Progenitor cell of endocrine pancreas (in vitro differentiated cells): ENCODE measurements around the gene PDE11A. TPM values are rescaled to one million over a fixed set of nuclear protein-coding genes. Genes with fewer than 3 reads are reported as not detected.

ENCODE experiments used
- DNase-seq: peaks from one replicate; pipeline ENCODE4 v3.0.0; 2021; ENCODE audit warnings: low spot score; ENCODE audit not compliant: unreplicated experiment
- H3K27ac Mint-ChIP-seq: 2 replicates; pipeline ENCODE4 v1.8.0; 2021; ENCODE audit warnings: mild to moderate bottlenecking, moderate library complexity, mixed read lengths
- H3K27me3 Mint-ChIP-seq: 2 replicates; pipeline ENCODE4 v1.8.0; 2021; ENCODE audit warnings: mixed read lengths
- H3K36me3 Mint-ChIP-seq: 2 replicates; pipeline ENCODE4 v1.8.0; 2022; ENCODE audit warnings: mixed read lengths; ENCODE audit not compliant: insufficient read depth
- H3K4me1 Mint-ChIP-seq: 2 replicates; pipeline ENCODE4 v1.8.0; 2021; ENCODE audit warnings: low read depth, mixed read lengths
- H3K4me3 Mint-ChIP-seq: 2 replicates; pipeline ENCODE4 v1.8.0; 2021; ENCODE audit warnings: low read depth, mild to moderate bottlenecking, moderate library complexity, mixed read lengths
- H3K9me3 Mint-ChIP-seq: 2 replicates; pipeline ENCODE4 v1.8.0; 2021; ENCODE audit warnings: low read depth, mixed read lengths
- total RNA-seq: library from RNA; stranded (reverse); gene quantifications from 2 replicates; pipeline ENCODE4 v1.2.1, GENCODE V29; 2021
- TF ChIP-seq, protein P1 (sequence below): fragments of 200-600 bp; sonication (generic); IDR thresholded peaks from one replicate; pipeline ENCODE4 v1.5.0; 2021; ENCODE audit warnings: antibody characterized with exemption, mild to moderate bottlenecking; ENCODE audit not compliant: unreplicated experiment

Gene PDE11A
- total RNA-seq, 1 donor from 2014 or later, result 54.8 TPM

- no peaks in the 10 kb centered on the region for H3K36me3 Mint-ChIP-seq
- TF ChIP-seq, protein P1, sequence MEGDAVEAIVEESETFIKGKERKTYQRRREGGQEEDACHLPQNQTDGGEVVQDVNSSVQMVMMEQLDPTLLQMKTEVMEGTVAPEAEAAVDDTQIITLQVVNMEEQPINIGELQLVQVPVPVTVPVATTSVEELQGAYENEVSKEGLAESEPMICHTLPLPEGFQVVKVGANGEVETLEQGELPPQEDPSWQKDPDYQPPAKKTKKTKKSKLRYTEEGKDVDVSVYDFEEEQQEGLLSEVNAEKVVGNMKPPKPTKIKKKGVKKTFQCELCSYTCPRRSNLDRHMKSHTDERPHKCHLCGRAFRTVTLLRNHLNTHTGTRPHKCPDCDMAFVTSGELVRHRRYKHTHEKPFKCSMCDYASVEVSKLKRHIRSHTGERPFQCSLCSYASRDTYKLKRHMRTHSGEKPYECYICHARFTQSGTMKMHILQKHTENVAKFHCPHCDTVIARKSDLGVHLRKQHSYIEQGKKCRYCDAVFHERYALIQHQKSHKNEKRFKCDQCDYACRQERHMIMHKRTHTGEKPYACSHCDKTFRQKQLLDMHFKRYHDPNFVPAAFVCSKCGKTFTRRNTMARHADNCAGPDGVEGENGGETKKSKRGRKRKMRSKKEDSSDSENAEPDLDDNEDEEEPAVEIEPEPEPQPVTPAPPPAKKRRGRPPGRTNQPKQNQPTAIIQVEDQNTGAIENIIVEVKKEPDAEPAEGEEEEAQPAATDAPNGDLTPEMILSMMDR, result no peak
- H3K27me3 Mint-ChIP-seq, result peaks cover 6% of the 10 kb centered on the region
- peaks cover 1% of the 10 kb centered on the region for H3K4me1 Mint-ChIP-seq
- no peak overlapping the region for H3K4me3 Mint-ChIP-seq
- DNase-seq, result no peak
- H3K9me3 Mint-ChIP-seq, result no peaks in the 10 kb centered on the region
- no peak overlapping the region for H3K27ac Mint-ChIP-seq
Observed at GRCh38 chr2:178025551-178026185, 46.9 kb downstream of the PDE11A start.

DNA sequence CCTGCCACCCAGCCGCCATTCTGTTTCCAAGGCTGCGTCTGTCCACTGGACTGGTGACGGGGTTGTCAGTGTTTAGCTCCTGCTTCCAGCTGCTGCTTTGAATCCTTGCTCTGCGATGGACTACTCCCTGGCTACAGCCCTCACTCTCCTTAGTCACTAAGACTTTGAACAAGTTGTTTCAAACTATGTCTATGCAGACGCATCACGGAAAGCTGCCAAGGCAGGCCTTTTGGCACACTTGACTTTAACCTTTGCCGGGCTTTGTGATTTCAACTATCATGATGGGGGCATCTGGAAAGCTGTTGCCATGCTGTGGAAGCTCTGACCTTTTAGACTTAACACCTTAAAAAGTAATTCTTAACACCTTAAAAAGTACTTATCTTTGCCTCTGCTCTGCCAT lies 54.4 kb downstream of the PDE11A start:
- TF ChIP-seq, protein P1, result no peak
- Mint-ChIP-seq H3K4me3 (no peak overlapping the region), H3K36me3 (no peaks in the 10 kb centered on the region), H3K4me1 (no peaks in the 10 kb centered on the region), H3K27ac (no peak overlapping the region), H3K27me3 (peaks cover 6% of the 10 kb centered on the region), H3K9me3 (peaks cover 10% of the 10 kb centered on the region)
- no peak for DNase-seq

- DNase-seq, result no peak
- TF ChIP-seq, protein P1, result no peak
- peaks cover under 1% of the 10 kb centered on the region for H3K27me3 Mint-ChIP-seq
- H3K27ac Mint-ChIP-seq, result no peak overlapping the region
- no peaks in the 10 kb centered on the region for H3K4me1 Mint-ChIP-seq
- no peaks in the 10 kb centered on the region for H3K36me3 Mint-ChIP-seq
- H3K4me3 Mint-ChIP-seq, result no peak overlapping the region
- H3K9me3 Mint-ChIP-seq, result peaks cover 10% of the 10 kb centered on the region
Observed at GRCh38 chr2:178016612-178017011, 56.0 kb downstream of the PDE11A start.

DNA sequence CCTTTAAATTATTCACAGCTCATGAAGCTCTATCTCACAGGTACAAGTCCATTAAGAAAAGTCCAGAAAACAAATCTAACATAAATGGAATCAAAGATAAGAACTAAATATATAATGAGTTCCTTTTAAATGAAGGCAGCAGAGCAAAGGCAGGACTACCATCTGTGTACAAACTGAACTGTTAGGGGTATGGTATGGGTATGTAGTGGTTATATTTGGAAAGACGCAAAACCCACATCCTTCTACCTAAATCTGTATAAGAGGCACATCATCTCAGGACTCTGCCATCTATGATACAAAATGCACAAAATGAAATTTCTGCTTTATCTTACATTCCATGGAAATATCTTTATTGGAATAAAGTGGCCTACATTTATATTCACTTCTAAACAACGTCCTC lies 59.9 kb downstream of the PDE11A start:
- Mint-ChIP-seq H3K27ac (no peak overlapping the region), H3K4me1 (no peaks in the 10 kb centered on the region), H3K9me3 (peaks cover 10% of the 10 kb centered on the region), H3K27me3 (no peaks in the 10 kb centered on the region), H3K4me3 (no peak overlapping the region), H3K36me3 (no peaks in the 10 kb centered on the region)
- DNase-seq, result no peak
- TF ChIP-seq, protein P1, result no peak

DNA sequence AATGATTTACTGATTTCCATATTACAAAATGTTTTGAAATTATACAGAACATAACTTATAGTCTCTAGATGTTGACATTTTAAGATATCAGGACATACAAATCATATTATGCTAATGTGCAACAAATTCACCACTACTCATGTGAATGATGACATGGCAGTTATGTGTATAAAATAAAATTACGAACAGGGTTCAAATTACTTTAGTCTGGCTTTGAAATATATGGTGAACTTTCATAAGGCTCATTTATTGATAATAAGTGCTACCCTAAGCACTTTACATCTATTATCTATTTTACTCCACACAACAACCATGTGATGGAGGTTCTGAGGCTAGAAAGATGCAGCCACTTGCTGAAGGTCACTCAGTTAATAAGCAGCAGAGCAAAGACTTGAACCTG lies 62.8 kb downstream of the PDE11A start:
- DNase-seq, result no peak
- Mint-ChIP-seq H3K27ac (no peak overlapping the region), H3K4me3 (no peak overlapping the region), H3K36me3 (no peaks in the 10 kb centered on the region), H3K27me3 (no peaks in the 10 kb centered on the region), H3K9me3 (peaks cover 4% of the 10 kb centered on the region), H3K4me1 (no peaks in the 10 kb centered on the region)
- TF ChIP-seq, protein P1, result no peak
